Inflammatory macrophage (primary cell): Measurements from ENCODE around the gene PCDHAC2.

Source experiments
- DNase-seq, 2 donors: peaks; one replicate each; pipeline ENCODE4 v3.0.0-alpha.2; 2020 to 2022
- total RNA-seq, 18 experiments: gene quantifications; one replicate each; lab custom pipeline; 2026; ENCODE audit warnings: mixed read lengths in 6 of 18, inconsistent platforms in 2 of 18; lab: John Stamatoyannopoulos, UW

The PCDHAC2 gene, protein sequence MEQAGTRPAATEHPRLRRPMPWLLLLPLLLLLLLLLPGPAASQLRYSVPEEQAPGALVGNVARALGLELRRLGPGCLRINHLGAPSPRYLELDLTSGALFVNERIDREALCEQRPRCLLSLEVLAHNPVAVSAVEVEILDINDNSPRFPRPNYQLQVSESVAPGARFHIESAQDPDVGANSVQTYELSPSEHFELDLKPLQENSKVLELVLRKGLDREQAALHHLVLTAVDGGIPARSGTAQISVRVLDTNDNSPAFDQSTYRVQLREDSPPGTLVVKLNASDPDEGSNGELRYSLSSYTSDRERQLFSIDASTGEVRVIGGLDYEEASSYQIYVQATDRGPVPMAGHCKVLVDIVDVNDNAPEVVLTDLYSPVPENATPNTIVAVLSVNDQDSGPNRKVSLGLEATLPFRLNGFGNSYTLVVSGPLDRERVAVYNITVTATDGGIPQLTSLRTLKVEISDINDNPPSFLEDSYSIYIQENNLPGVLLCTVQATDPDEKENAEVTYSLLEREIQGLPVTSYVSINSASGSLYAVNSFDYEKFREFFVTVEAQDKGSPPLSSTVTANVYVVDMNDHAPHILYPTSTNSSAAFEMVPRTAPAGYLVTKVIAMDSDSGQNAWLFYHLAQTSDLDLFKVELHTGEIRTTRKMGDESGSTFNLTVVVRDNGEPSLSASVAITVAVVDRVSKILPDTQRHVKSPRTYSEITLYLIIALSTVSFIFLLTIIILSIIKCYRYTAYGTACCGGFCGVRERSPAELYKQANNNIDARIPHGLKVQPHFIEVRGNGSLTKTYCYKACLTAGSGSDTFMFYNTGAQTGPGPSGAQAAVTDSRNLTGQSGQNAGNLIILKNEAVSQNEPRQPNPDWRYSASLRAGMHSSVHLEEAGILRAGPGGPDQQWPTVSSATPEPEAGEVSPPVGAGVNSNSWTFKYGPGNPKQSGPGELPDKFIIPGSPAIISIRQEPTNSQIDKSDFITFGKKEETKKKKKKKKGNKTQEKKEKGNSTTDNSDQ
- 0 to 0.07 (median 0) reads per million in 18 experiments for total RNA-seq

DNA sequence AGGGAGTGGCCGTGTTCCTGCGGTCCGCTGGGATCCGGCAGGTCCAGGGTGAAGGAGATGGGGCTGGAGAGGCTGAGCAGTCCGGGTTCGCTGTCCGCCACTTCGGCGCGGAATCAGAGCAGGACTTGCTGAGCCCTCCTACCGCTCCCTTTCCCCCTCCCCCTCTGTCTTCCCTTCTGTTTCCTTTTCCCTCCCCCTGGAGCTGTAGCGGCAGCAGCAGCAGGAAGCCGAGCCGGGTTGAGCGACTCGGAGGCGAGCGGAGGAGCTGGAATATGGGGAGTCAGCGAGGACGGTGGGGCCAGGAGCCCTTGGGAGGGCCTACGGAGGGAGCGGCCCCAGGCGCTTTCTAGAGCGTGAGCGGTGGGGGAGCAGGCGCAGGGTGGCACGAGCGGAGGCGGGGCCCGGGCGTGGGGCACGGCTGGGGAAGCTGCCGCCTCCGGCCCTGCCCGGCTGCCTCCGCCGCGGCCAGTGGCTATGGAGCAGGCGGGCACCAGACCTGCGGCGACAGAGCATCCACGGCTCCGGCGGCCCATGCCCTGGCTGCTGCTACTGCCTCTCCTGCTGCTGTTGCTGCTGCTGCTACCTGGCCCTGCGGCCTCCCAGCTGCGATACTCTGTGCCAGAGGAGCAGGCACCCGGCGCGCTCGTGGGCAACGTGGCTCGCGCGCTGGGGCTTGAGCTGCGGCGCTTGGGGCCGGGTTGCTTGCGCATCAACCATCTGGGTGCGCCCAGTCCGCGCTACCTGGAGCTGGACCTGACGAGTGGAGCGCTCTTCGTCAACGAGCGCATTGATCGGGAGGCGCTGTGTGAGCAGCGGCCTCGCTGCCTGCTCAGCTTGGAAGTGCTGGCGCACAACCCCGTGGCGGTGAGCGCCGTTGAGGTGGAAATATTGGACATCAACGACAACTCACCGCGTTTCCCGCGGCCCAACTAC, at the start of gene PCDHAC2:
Gene PCDHAC2, plus strand, starts transcription at position 184 of the 933 bp plus-strand sequence. Its CDS starts 291 bp downstream, at position 475.
- no peak for DNase-seq

DNA sequence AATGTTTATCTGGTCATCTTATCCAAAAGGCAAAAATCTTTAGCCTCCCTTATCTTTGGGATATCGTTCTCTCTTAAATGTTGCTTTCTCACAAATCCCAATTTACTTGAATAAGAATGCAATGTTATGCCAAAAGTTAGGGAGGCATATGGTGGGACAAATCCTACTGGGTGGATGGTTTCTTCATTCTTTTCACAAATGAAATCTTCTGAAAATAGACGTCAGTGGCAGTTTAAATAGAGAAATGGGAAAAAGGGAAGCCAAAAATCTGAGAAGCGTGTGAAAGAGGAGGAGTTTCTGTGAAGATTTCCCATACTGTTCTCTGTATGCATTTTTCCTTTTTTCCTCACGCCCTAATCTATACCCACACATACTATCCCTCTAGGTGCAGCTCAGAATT, 42.7 kb upstream of the PCDHAC2 start:
- no peak for DNase-seq

DNA sequence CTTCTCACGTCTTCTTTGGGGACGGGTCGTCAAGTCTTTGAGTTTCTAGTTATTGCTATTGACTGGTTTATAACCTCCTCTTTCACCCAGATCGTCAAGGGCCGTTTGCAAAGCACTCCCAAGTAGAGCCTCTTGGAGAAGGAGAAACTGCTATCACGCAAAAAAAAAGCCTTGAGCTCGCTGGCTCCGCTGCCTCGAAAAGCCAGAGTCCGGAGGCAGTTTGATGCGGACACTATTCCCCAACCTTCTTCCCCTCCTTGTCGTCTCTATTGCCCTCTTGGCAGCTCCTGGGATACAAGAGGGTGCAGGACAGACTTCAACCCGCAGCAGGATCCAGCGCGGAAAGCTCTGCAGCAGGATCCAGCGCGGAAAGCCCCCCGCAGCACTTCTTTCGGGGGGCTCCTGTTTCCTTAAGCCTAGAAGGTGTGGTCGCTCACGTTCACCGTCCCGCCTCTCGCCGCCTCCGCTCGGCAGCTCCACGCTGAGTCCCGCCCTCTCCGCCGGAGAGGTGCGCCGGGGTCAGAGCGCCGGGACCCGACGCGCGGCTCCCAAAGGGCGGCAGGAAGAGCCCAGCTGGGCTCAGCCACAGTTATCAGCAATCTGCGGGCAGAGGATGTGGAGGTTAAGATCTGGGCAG, 40.4 kb upstream of the PCDHAC2 start, which contains the start of gene PCDHAC1:
Gene PCDHAC1, plus strand, starts transcription at position 494 of the 637 bp plus-strand sequence. CDS start 594 bp downstream, outside the sequence.
- DNase-seq, result no peak

DNA sequence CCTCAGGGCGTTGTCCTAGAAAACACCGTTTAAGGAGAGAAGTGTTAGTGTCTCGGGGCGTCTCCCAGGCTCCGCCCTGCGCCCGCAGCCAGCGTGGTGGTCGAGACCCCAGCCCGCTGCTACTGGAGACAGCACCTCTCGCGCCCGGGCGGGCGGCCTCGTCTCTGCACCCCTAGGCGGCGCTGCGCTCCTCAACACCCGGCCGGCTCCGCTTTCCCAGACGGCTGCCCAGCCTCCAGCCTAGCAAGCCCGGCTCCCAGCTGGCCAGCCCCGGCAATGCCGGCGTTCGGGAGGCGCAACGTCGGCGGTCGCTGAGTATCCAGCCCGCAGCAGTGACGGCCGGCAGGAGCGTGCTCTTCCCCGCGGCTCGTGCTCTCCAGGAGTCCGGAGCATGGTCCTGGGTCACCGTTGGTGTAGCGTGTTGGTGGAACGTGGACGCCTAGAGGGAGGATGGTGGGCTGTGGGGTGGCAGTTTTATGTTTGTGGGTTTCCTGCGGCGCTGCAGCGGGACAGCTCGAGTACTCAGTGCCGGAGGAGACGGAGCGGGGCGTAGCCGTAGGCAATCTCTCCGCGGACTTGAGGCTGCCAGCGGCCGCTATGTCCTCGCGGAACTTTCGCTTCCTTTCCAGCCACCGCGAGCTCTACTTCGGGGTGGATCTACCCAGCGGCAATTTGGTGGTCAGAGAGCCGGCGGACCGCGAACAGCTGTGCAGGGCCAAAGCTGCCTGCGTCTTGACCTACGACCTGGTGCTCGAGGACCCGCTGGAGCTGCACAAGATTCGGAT, 39.6 kb upstream of the PCDHAC2 start:
- peak in 1 of 2 donors; percentile 0 for DNase-seq

DNA sequence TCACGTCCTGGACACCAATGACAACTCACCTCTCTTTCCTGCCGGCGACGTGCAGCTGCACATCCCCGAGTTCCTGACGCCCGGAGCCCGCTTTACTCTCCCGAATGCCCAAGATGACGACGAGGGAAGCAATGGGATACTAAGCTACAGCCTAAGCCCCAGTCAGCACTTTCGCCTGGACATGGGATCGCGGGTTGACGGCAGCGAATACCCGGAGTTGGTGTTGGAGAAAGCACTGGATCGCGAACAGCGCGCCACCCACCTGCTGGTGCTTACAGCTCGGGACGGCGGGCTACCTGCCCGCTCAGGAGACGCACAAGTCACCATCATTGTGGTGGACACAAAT, 39.1 kb upstream of the PCDHAC2 start:
- DNase-seq, result no peak

DNA sequence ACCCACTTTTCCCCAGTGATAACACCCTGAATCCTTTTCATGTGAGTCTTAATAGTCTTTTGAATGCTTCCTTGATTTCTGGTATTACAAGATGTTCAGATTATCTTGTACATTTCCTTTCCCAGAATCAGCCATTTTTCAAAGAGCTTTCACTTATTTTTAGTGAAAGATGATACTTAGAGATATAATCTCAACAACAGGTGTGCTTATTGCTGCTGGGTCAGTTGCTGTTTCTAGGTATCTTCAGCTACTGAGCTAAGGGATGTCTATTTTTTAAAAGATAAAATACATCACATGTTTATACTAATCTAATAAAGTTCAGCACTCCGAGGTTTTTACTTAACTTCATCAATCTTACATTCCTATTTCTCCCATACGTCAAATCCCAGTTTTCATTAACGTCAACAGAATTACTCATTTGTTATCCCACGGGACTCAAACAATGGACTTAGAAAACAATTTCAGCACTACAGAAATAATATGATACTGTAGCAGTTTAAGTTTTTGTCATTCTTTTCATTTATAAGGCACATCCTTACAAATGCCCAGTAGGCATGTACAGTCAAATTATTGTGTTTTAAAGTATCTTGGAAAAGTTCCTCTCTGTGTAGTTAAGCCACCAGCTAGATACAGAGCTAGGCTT, 31.2 kb upstream of the PCDHAC2 start:
- no peak for DNase-seq

DNA sequence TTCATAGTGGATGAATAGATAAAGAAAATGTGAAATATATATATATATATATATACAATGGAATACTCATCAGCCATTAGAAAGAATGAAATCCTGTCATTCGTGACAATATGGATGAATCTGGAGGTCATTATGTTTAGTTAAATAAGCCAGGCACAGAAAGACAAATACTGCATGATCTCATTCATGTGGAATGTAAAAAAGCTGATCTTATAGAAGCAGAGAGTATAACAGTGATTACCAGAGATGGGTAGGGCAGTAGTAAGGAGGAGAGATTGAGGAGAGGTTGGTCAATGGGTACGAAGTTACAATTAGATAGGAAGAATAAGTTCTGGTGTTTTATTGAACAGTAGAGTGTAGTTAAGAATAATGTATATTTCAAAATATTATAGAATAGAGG, 19.7 kb upstream of the PCDHAC2 start:
- no peak for DNase-seq

DNA sequence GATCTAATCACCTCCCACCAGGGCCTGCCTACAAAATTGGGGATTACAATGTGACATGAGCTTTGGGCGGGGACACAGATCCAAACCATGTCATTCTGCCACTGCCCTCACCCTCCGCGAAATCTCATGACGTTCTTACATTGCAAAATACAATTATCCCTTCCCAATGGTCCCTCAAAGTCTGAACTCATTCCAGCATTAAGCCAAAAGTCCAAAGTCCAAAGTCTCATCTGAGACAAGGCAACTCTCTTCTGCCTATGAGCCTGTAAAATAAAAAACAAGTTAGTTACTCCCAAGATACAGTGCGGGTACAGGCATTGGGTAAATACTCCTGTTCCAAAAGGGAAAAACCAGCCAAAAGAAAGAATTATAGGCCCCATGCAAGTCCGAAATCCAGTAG, 14.6 kb upstream of the PCDHAC2 start:
- DNase-seq, result no peak

DNA sequence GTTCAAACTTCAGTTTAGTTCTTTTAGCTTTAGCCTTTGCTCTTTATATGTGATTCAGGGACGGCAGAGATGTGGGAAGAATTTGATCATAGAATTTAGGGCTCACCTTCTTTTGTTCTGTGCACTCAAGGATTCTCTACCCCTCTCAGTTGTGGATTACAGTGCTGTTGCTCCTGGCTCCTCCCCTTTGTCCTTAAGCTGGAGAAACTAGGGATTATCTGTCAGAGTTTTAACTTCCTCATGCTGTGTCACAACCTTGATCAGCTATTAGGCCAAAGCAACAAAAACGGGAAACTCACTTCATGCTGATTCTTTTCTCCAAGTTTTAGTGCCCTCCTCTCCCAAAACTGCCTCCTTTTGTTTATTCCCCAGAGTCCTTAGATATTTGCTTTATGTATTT, 13.0 kb upstream of the PCDHAC2 start:
- DNase-seq, result no peak

DNA sequence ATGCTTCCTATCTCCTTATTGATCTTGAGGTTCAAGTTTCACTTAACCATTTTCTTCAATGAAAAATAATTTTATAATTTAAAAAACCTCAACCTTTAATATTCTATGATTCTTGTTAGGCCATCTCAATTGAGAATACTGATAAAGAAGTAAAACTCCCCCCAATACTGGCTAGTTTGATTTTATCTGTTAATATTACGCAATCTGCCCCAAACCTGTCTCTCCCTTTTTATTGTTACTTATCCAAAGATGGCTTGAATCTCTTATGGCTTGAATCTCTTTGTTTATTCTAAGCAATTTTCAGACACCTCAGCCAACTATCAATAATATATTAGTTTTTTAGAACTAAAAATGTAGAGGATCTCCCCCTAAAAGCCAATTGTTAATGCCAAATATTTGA, 4.1 kb upstream of the PCDHAC2 start:
- no peak for DNase-seq

DNA sequence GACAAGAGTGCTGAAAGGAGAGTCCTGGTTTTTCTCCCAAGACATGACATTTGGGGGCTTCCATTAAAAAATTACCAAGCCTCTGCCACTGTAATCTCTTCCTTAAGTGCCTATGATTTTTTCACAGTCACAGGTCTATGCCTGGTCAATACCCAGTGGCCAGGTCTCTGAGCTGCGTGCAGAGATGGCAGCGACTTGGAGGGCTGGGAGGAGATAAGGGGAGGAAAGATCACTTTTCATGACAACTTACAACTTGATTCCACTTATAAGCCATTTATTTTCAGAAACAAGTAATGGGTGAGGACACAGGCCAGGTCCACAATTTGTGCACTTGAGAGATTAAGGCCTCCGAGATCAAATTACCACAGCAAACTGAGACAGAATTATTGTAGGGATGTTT, 1.9 kb upstream of the PCDHAC2 start:
- no peak for DNase-seq

DNA sequence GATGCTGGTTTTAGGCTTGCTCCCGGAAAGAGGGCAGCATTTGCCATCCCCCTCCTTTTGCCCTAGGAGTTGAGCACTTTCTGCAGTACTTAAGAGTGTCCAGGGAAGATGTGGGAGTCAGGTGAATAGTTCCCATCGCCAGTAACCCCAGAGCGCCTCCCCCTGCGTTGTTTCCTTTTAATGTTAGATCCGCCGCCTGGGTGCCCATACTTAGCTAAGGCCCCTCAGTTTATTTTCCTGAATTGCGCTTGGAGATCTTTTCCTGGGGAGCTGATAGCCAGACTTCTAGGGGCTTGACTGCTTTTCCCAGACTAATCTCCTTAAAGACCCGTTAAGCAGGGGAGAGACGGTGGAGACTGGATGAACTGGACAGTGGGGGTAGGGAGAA, 377 bp upstream of the PCDHAC2 start:
- no peak for DNase-seq

DNA sequence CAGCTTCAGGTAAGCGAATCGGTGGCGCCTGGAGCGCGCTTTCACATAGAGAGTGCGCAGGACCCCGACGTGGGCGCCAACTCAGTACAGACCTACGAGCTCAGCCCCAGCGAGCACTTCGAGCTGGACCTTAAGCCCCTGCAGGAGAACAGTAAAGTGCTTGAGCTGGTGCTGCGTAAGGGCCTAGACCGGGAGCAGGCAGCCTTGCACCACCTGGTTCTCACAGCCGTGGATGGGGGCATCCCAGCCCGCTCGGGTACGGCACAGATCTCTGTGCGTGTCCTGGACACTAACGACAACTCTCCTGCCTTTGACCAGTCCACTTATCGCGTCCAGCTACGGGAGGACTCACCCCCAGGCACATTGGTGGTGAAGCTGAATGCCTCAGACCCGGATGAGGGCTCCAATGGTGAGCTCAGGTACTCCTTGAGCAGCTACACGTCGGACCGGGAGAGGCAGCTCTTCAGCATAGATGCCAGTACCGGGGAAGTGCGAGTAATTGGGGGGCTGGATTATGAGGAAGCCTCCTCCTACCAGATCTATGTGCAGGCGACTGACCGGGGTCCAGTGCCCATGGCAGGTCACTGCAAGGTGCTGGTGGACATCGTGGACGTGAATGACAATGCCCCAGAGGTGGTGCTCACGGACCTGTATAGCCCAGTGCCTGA, 1.1 kb downstream of the PCDHAC2 start:
- no peak for DNase-seq

DNA sequence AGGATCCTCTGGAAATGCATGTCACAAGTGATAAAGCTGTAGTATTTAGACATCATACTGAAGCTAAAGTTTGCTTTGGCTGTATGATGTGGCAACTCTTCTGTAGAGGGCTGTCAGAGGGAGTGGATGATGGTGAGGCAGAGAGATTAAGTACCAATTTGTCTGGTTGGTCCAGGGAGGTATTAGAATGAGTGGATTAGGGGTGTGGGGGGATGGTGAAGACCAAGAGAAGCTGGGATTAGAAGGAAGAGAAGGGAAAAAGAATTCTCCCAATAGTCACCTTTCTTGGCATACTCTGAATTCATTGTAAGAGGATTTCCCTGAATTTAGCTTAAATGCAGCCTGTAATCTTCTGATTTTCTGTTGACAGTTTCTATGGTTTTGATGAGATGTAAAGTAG, 3.6 kb downstream of the PCDHAC2 start:
- DNase-seq, result no peak

DNA sequence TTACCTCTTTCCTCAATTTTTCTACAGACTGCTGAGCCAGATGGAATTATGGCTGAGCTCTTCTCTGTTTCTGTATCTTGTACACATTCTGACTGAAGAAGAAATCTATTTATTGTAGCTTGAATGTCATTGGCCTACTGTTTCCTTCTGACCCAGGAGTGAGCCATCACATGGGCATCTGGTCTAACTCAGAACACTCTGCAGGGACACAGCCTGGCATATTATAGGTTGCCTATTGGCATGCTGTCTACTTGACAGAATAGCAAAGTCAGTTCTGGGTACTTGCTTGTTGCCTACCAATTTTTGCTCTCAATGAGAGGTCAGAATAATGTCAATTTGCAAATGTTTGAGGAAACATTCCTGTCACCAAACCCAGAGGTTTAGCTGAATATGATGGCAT, 7.3 kb downstream of the PCDHAC2 start:
- DNase-seq, result no peak

DNA sequence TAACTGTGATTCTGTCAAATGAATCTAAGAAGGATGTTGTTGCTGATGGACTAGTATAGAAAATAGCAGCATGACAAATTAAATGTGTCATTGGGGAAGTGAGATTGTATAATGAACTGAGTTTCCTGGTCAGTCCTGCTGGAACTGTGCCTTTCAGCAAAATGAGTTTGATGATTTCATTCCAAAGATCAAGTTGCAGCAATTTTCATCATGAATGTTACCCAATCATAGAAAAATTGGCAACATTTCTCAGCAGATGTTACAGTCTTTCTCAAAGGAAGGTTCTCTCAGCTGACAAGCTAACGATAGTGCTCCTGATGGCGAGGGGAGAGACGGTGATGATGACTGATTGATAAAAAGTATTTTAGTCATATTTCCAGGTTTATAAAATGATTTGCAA, 10.7 kb downstream of the PCDHAC2 start:
- DNase-seq, result no peak

DNA sequence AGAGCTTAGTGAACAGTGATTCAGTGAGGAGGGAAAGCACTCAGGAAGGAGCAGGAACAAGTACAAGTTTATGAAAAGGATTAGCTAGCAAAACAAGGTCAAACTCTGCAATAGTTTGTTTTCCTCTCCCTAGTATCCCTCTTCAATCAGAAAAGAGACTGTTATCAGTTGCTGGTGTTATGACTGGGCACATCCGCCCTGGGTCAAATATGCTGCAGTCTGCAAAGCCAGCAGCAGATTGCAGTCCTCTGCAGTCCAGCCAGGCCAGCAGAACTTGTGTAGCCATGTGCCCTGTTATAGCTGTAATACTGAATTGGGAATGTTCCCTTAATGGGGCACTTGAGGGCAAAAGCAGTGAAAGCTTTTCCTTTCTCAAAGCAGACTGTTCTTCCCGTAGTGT, 12.0 kb downstream of the PCDHAC2 start:
- no peak for DNase-seq

DNA sequence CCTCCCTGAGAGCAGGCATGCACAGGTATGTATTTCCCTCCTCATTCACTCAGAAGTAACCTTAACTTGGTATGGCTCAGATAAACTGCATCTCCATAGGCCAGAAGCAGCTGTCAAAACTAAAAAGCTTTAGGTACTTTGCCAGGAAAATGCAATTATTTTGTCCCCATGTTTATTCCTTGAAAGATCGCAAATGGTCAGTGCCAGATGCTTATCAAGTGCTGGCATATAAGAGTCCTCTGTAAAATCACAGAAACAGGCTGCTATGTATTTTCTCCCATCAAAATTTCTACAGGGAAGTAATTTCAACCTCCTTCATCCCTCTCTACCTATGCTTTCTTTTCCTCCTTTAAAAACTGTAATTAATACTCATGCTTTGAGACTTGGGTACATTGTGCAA, 12.7 kb downstream of the PCDHAC2 start:
- no peak for DNase-seq

DNA sequence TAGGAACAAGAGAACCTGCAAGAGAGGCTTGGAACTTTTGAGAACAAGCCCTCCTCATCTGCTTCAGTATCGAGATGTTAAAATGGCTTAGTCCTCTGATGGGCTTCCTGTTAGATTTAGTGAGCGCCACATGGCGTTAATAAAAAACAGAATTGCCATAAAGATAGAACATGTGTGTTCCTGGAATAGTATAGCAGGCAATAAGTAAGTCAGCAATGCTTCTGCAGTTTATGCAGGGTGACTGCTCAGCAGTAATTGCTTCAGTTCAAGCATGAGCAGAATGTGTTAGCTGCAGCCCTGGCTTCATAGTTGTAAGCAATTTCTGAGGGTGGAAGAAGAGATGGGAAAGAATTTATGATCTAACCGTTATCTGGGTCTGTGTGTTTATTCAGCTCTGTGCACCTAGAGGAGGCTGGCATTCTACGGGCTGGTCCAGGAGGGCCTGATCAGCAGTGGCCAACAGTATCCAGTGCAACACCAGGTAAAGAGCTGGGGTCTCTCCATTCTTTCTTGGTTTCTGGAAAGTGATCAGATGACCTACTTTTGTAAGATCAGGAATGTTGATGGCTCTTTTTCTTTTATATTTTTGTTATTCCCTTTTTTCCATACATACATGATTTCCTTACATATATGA, 15.9 kb downstream of the PCDHAC2 start:
- no peak for DNase-seq
